Measurements from ENCODE around the gene MGMT.

The MGMT gene

GRCh38 chr10:129760003-129760315, 292.9 kb downstream of the MGMT start:
- DNase-seq = peak; percentile 3
- no peaks in the 10 kb centered on the region for H3K79me2 ChIP-seq (ENCODE audit: insufficient read depth, low read length)
- TF ChIP-seq CTCF (IDR thresholded peaks at IDR 0.05; ENCODE audit: borderline replicate concordance, extremely low read depth, low read length, poor library complexity, severe bottlenecking) (no peak), EZH2 (IDR thresholded peaks at IDR 0.05; ENCODE audit: borderline replicate concordance, low read depth, low read length, severe bottlenecking) (no peak)
- ATAC-seq (ENCODE audit: insufficient read depth, low read depth) = no peak
- no peak overlapping the region for H2AFZ ChIP-seq (ENCODE audit: low read depth, low read length)
- H3K4me1 ChIP-seq (ENCODE audit: insufficient read depth, low read length) = peaks cover 47% of the 10 kb centered on the region
- H3K4me3 ChIP-seq (ENCODE audit: low read depth in 1 of 2, low read length in 2 of 2) = no peak overlapping the region
- no peaks in the 10 kb centered on the region for H3K9me3 ChIP-seq (ENCODE audit: insufficient read depth, low read length, severe bottlenecking)
- no peak overlapping the region for H3K9ac ChIP-seq (ENCODE audit: low read depth, low read length)
- peaks cover 16% of the 10 kb centered on the region for H3K36me3 ChIP-seq (ENCODE audit: insufficient read depth, low read length)
- no peaks in the 10 kb centered on the region for H3K27me3 ChIP-seq (ENCODE audit: insufficient read depth, low read length, poor library complexity)
- no peaks in the 10 kb centered on the region for H4K20me1 ChIP-seq (ENCODE audit: insufficient read depth, low read length)
- no peak overlapping the region for H3K4me2 ChIP-seq (ENCODE audit: insufficient read depth, low read length)
- H3K27ac ChIP-seq (ENCODE audit: low read length) = peak overlapping the region; percentile 88; the same call in 1 of the 2 replicates

- H3K4me3 ChIP-seq (ENCODE audit: low read depth in 1 of 2, low read length in 2 of 2) = no peak overlapping the region
- ATAC-seq (ENCODE audit: insufficient read depth, low read depth) (no peak), DNase-seq (no peak)
- no peaks in the 10 kb centered on the region for H3K9me3 ChIP-seq (ENCODE audit: insufficient read depth, low read length, severe bottlenecking)
- no peaks in the 10 kb centered on the region for H3K79me2 ChIP-seq (ENCODE audit: insufficient read depth, low read length)
- no peaks in the 10 kb centered on the region for H3K27me3 ChIP-seq (ENCODE audit: insufficient read depth, low read length, poor library complexity)
- H4K20me1 ChIP-seq (ENCODE audit: insufficient read depth, low read length) = no peaks in the 10 kb centered on the region
- no peak overlapping the region for H2AFZ ChIP-seq (ENCODE audit: low read depth, low read length)
- H3K36me3 ChIP-seq (ENCODE audit: insufficient read depth, low read length) = peaks cover 16% of the 10 kb centered on the region
- no peak for TF ChIP-seq CTCF (IDR thresholded peaks at IDR 0.05; ENCODE audit: borderline replicate concordance, extremely low read depth, low read length, poor library complexity, severe bottlenecking)
- no peak for TF ChIP-seq EZH2 (IDR thresholded peaks at IDR 0.05; ENCODE audit: borderline replicate concordance, low read depth, low read length, severe bottlenecking)
- no peak overlapping the region for H3K9ac ChIP-seq (ENCODE audit: low read depth, low read length)
- no peak overlapping the region for H3K4me2 ChIP-seq (ENCODE audit: insufficient read depth, low read length)
- H3K4me1 ChIP-seq (ENCODE audit: insufficient read depth, low read length) = peaks cover 42% of the 10 kb centered on the region
- H3K27ac ChIP-seq (ENCODE audit: low read length) = no peak overlapping the region; the same call in 1 of the 2 replicates
Observed at GRCh38 chr10:129760416-129760815, 293.4 kb downstream of the MGMT start.

GRCh38 chr10:129761197-129761972, 294.3 kb downstream of the MGMT start:
- TF ChIP-seq EZH2 (IDR thresholded peaks at IDR 0.05; ENCODE audit: borderline replicate concordance, low read depth, low read length, severe bottlenecking) (no peak), CTCF (IDR thresholded peaks at IDR 0.05; ENCODE audit: borderline replicate concordance, extremely low read depth, low read length, poor library complexity, severe bottlenecking) (no peak)
- Histone ChIP-seq H3K4me3 (ENCODE audit: low read depth in 1 of 2, low read length in 2 of 2) (no peak overlapping the region), H3K36me3 (ENCODE audit: insufficient read depth, low read length) (peaks cover 16% of the 10 kb centered on the region), H4K20me1 (ENCODE audit: insufficient read depth, low read length) (no peaks in the 10 kb centered on the region), H3K9me3 (ENCODE audit: insufficient read depth, low read length, severe bottlenecking) (no peaks in the 10 kb centered on the region), H3K27ac (ENCODE audit: low read length) (no peak overlapping the region), H3K79me2 (ENCODE audit: insufficient read depth, low read length) (no peaks in the 10 kb centered on the region), H3K4me2 (ENCODE audit: insufficient read depth, low read length) (no peak overlapping the region), H3K4me1 (ENCODE audit: insufficient read depth, low read length) (peaks cover 33% of the 10 kb centered on the region), H3K27me3 (ENCODE audit: insufficient read depth, low read length, poor library complexity) (no peaks in the 10 kb centered on the region), H3K9ac (ENCODE audit: low read depth, low read length) (no peak overlapping the region), H2AFZ (ENCODE audit: low read depth, low read length) (no peak overlapping the region)
- DNase-seq (peak; percentile 1), ATAC-seq (ENCODE audit: insufficient read depth, low read depth) (no peak)
